HG02884 (cell line): Measurements from ENCODE around the gene SH3D19.
"Not testable (repeated sequence)": the region's sequence is repeated elsewhere in the genome, so short reads cannot be mapped to it uniquely, and the experiment has no call there.

Source experiments
- ATAC-seq: cut with Tn5 transposase; IDR thresholded peaks from one replicate; pipeline ENCODE4 v1.9.1; 2021; ENCODE audit warnings: mild to moderate bottlenecking, moderate library complexity; ENCODE audit not compliant: unreplicated experiment

The SH3D19 gene

GRCh38 chr4:151322161-151322560, 3.2 kb downstream of the SH3D19 start:
- ATAC-seq: not testable (repeated sequence)

GRCh38 chr4:151321586-151321985, 3.8 kb downstream of the SH3D19 start:
- no peak for ATAC-seq

GRCh38 chr4:151319490-151319889, 5.9 kb downstream of the SH3D19 start:
- no peak for ATAC-seq

GRCh38 chr4:151318307-151319006, 6.9 kb downstream of the SH3D19 start:
- no peak for ATAC-seq

- no peak for ATAC-seq
Measured at GRCh38 chr4:151316645-151317044, 8.8 kb downstream of the SH3D19 start.

- no peak for ATAC-seq
Measured at GRCh38 chr4:151315212-151315886, 10.1 kb downstream of the SH3D19 start.

- no peak for ATAC-seq
Measured at GRCh38 chr4:151314479-151314878, 10.9 kb downstream of the SH3D19 start.

GRCh38 chr4:151314010-151314355, 11.4 kb downstream of the SH3D19 start:
- no peak for ATAC-seq

GRCh38 chr4:151313306-151314009, 11.9 kb downstream of the SH3D19 start:
- ATAC-seq: no peak

- ATAC-seq: no peak
Measured at GRCh38 chr4:151310124-151310728, 15.2 kb downstream of the SH3D19 start.

- ATAC-seq: peak; percentile 76
Measured at GRCh38 chr4:151304755-151305154, 20.6 kb downstream of the SH3D19 start.

GRCh38 chr4:151304226-151304625, 21.2 kb downstream of the SH3D19 start:
- no peak for ATAC-seq

GRCh38 chr4:151302432-151302831, 23.0 kb downstream of the SH3D19 start:
- no peak for ATAC-seq

- no peak for ATAC-seq
Measured at GRCh38 chr4:151297170-151297569, 28.2 kb downstream of the SH3D19 start.

GRCh38 chr4:151296227-151296626, 29.2 kb downstream of the SH3D19 start:
- ATAC-seq: no peak

GRCh38 chr4:151294833-151295496, 30.4 kb downstream of the SH3D19 start:
- no peak for ATAC-seq

- no peak for ATAC-seq
Measured at GRCh38 chr4:151292038-151292437, 33.4 kb downstream of the SH3D19 start.

- no peak for ATAC-seq
Measured at GRCh38 chr4:151291485-151291884, 33.9 kb downstream of the SH3D19 start.

GRCh38 chr4:151287409-151287808, 38.0 kb downstream of the SH3D19 start:
- no peak for ATAC-seq

- no peak for ATAC-seq
Measured at GRCh38 chr4:151284534-151285245, 40.7 kb downstream of the SH3D19 start.
